WTC11 (cell line): ENCODE measurements around the gene RBP3.

Source experiments
- JUN ChIP-seq: sonication (generic); formaldehyde crosslinking; IDR thresholded peaks from 2 replicates; pipeline ENCODE4 v1.8.0; 2023; ENCODE audit warnings: mild to moderate bottlenecking, missing genetic modification reagents
- SP1 ChIP-seq: sonication (generic); formaldehyde crosslinking; conservative IDR thresholded peaks from 2 replicates; pipeline ENCODE4 v1.8.1; 2022; ENCODE audit warnings: missing genetic modification reagents
- ZNF121 ChIP-seq: sonication (generic); formaldehyde crosslinking; IDR thresholded peaks from 2 replicates; pipeline ENCODE4 v1.8.0; 2023; ENCODE audit warnings: missing genetic modification reagents
- TF ChIP-seq, protein P1 (sequence below): fragments of 200-600 bp; IDR thresholded peaks from 2 replicates; pipeline ENCODE4 v1.8.0; 2022; ENCODE audit warnings: antibody characterized with exemption
- TF ChIP-seq, protein P2 (sequence below): sonication (generic); formaldehyde crosslinking; IDR thresholded peaks from 2 replicates; pipeline ENCODE4 v1.8.0; 2023; ENCODE audit warnings: missing genetic modification reagents, mild to moderate bottlenecking, borderline replicate concordance
- TF ChIP-seq, protein P3 (sequence below): sonication (generic); formaldehyde crosslinking; IDR thresholded peaks from 2 replicates; pipeline ENCODE4 v1.8.1; 2022; ENCODE audit warnings: mild to moderate bottlenecking, missing genetic modification reagents, moderate library complexity, borderline replicate concordance

DNA sequence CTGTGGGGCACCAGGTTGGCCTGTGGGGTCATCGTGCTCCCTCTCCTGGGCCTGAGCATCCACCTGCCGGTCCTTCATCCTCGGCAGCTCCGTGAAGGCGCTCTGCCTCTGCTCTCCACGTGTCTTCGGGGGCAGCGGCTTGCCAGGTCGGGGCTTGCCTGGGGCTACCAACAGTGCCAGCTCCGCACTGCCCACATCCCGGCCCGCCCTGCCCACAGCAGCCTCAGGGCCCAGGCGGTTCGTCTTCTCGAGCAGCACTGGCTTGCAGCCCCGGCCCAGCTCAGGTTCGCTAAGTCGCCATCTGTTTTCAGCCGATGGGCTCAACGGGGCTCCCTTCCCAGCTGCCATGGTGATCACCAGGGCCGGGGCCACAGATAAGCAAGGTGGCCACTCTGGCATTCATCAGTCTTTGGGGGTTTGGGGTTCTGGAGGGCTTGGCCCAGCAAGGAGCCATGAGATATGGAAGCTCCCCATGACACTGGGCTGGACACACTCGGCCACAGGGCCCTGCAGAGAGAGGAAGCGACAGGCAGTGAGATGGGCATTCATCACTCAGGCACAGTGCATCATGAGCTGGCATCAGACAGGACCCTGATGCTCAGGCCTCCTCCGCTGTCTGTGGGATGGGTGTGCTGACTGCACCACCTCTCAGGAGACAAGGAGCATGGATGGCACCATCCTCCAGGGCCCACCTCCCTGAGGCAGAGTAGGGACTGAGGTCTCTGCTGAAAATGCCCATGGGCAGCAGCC lies 20.4 kb downstream of the RBP3 start:
- TF ChIP-seq, protein P1, sequence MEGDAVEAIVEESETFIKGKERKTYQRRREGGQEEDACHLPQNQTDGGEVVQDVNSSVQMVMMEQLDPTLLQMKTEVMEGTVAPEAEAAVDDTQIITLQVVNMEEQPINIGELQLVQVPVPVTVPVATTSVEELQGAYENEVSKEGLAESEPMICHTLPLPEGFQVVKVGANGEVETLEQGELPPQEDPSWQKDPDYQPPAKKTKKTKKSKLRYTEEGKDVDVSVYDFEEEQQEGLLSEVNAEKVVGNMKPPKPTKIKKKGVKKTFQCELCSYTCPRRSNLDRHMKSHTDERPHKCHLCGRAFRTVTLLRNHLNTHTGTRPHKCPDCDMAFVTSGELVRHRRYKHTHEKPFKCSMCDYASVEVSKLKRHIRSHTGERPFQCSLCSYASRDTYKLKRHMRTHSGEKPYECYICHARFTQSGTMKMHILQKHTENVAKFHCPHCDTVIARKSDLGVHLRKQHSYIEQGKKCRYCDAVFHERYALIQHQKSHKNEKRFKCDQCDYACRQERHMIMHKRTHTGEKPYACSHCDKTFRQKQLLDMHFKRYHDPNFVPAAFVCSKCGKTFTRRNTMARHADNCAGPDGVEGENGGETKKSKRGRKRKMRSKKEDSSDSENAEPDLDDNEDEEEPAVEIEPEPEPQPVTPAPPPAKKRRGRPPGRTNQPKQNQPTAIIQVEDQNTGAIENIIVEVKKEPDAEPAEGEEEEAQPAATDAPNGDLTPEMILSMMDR: no peak
- TF ChIP-seq JUN (CRISPR knock-in tag) (no peak), ZNF121 (CRISPR knock-in tag) (no peak), SP1 (CRISPR knock-in tag) (no peak)
- TF ChIP-seq, protein P2, sequence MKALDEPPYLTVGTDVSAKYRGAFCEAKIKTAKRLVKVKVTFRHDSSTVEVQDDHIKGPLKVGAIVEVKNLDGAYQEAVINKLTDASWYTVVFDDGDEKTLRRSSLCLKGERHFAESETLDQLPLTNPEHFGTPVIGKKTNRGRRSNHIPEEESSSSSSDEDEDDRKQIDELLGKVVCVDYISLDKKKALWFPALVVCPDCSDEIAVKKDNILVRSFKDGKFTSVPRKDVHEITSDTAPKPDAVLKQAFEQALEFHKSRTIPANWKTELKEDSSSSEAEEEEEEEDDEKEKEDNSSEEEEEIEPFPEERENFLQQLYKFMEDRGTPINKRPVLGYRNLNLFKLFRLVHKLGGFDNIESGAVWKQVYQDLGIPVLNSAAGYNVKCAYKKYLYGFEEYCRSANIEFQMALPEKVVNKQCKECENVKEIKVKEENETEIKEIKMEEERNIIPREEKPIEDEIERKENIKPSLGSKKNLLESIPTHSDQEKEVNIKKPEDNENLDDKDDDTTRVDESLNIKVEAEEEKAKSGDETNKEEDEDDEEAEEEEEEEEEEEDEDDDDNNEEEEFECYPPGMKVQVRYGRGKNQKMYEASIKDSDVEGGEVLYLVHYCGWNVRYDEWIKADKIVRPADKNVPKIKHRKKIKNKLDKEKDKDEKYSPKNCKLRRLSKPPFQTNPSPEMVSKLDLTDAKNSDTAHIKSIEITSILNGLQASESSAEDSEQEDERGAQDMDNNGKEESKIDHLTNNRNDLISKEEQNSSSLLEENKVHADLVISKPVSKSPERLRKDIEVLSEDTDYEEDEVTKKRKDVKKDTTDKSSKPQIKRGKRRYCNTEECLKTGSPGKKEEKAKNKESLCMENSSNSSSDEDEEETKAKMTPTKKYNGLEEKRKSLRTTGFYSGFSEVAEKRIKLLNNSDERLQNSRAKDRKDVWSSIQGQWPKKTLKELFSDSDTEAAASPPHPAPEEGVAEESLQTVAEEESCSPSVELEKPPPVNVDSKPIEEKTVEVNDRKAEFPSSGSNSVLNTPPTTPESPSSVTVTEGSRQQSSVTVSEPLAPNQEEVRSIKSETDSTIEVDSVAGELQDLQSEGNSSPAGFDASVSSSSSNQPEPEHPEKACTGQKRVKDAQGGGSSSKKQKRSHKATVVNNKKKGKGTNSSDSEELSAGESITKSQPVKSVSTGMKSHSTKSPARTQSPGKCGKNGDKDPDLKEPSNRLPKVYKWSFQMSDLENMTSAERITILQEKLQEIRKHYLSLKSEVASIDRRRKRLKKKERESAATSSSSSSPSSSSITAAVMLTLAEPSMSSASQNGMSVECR (CRISPR knock-in tag): no peak
- TF ChIP-seq, protein P3, sequence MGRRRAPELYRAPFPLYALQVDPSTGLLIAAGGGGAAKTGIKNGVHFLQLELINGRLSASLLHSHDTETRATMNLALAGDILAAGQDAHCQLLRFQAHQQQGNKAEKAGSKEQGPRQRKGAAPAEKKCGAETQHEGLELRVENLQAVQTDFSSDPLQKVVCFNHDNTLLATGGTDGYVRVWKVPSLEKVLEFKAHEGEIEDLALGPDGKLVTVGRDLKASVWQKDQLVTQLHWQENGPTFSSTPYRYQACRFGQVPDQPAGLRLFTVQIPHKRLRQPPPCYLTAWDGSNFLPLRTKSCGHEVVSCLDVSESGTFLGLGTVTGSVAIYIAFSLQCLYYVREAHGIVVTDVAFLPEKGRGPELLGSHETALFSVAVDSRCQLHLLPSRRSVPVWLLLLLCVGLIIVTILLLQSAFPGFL: no peak
